Liver (tissue), 9 donors: ENCODE measurements around the gene DIP2B. TPM values are rescaled to one million over a fixed set of nuclear protein-coding genes. Genes with fewer than 3 reads are reported as not detected.

Experiments
- DNase-seq: peaks from one replicate; pipeline ENCODE4 v3.0.0-alpha.2; 2017; ENCODE audit warnings: low spot score
- H3K27ac ChIP-seq, 2 donors: one replicate each; pipeline ENCODE4 v1.7.0; 2013; ENCODE audit warnings: inconsistent platforms in 2 of 2, low read length in 2 of 2, control low read depth in 1 of 2, low read depth in 1 of 2, mild to moderate bottlenecking in 1 of 2
- H3K27me3 ChIP-seq, 4 donors: one replicate each; pipeline versions ENCODE4 v1.6.1 to v1.7.0; 2013; ENCODE audit warnings: low read length in 3 of 4, inconsistent platforms in 1 of 4, mild to moderate bottlenecking in 1 of 4, moderate library complexity in 1 of 4; ENCODE audit not compliant: control insufficient read depth in 4 of 4, insufficient read depth in 4 of 4
- H3K36me3 ChIP-seq, 4 donors: one replicate each; pipeline versions ENCODE4 v1.6.1 to v1.7.0; 2013; ENCODE audit warnings: low read length in 3 of 4, mild to moderate bottlenecking in 3 of 4, low read depth in 1 of 4, moderate library complexity in 1 of 4; ENCODE audit not compliant: control insufficient read depth in 4 of 4, insufficient read depth in 3 of 4
- H3K4me1 ChIP-seq, 4 donors: one replicate each; pipeline versions ENCODE4 v1.6.1 to v1.7.0; 2013; ENCODE audit warnings: low read length in 3 of 4, mild to moderate bottlenecking in 3 of 4, moderate library complexity in 1 of 4; ENCODE audit not compliant: control insufficient read depth in 4 of 4, insufficient read depth in 4 of 4
- H3K4me3 ChIP-seq, 3 donors: one replicate each; pipeline versions ENCODE4 v1.6.1 to v1.7.0; 2013; ENCODE audit warnings: low read length in 3 of 3, control low read depth in 1 of 3, low read depth in 1 of 3, mild to moderate bottlenecking in 1 of 3
- H3K9ac ChIP-seq, 2 donors: one replicate each; pipeline ENCODE4 v1.7.0; 2013; ENCODE audit warnings: low read length in 2 of 2, mild to moderate bottlenecking in 2 of 2, moderate library complexity in 2 of 2, control low read depth in 1 of 2, low read depth in 1 of 2
- H3K9me3 ChIP-seq, 4 donors: one replicate each; pipeline versions ENCODE4 v1.6.1 to v1.7.0; 2013; ENCODE audit warnings: low read length in 3 of 4; ENCODE audit not compliant: control insufficient read depth in 4 of 4
- ATF3 ChIP-seq: IDR thresholded peaks from 2 replicates; pipeline ENCODE4 v1.6.1; 2016; ENCODE audit warnings: antibody characterized with exemption
- CTCF ChIP-seq: fragments of 150-350 bp; IDR thresholded peaks from 2 replicates; pipeline ENCODE4 v1.5.1; 2017; ENCODE audit warnings: improper control_type of control experiment, low read depth, low read length; ENCODE audit not compliant: missing input control
- EGR1 ChIP-seq, 2 donors: IDR thresholded peaks; 2 replicates each; pipeline ENCODE4 v1.6.1; 2016 to 2018; ENCODE audit warnings: antibody characterized with exemption in 2 of 2, low read depth in 2 of 2
- FOXA1 ChIP-seq: IDR thresholded peaks from 2 replicates; pipeline ENCODE4 v1.6.1; 2016; ENCODE audit warnings: antibody characterized with exemption
- JUND ChIP-seq, 2 donors: IDR thresholded peaks; 2 replicates each; pipeline ENCODE4 v1.6.1; 2016; ENCODE audit warnings: antibody characterized with exemption in 2 of 2
- MAX ChIP-seq: IDR thresholded peaks from 2 replicates; pipeline ENCODE4 v1.6.1; 2016; ENCODE audit warnings: antibody characterized with exemption
- NR2F2 ChIP-seq: IDR thresholded peaks from 2 replicates; pipeline ENCODE4 v1.6.1; 2016; ENCODE audit warnings: antibody characterized with exemption
- RAD21 ChIP-seq, 2 donors: IDR thresholded peaks; 2 replicates each; pipeline ENCODE4 v1.6.1; 2016; ENCODE audit warnings: antibody characterized with exemption in 2 of 2, mild to moderate bottlenecking in 2 of 2
- REST ChIP-seq: IDR thresholded peaks from 2 replicates; pipeline ENCODE4 v1.6.1; 2016; ENCODE audit warnings: antibody characterized with exemption, mild to moderate bottlenecking
- SP1 ChIP-seq: IDR thresholded peaks from 2 replicates; pipeline ENCODE4 v1.6.1; 2018; ENCODE audit warnings: antibody characterized with exemption, mild to moderate bottlenecking
- TAF1 ChIP-seq: conservative IDR thresholded peaks from 2 replicates; pipeline ENCODE4 v1.6.1; 2016; ENCODE audit warnings: antibody characterized with exemption, mild to moderate bottlenecking
- YY1 ChIP-seq: IDR thresholded peaks from 2 replicates; pipeline ENCODE4 v1.6.1; 2016; ENCODE audit warnings: antibody characterized with exemption, mild to moderate bottlenecking
- ZBTB33 ChIP-seq: IDR thresholded peaks from 2 replicates; pipeline ENCODE4 v1.6.1; 2016; ENCODE audit warnings: antibody characterized with exemption
- WGBS: extraction: QIAGEN DNeasy Blood & Tissue Kit; methylation state at CpG from one replicate; pipeline ENCODE4 v1.1.7; 2013; 5-methylcytosine and 5-hydroxymethylcytosine counted together
- polyA plus RNA-seq, 2 donors: library from polyadenylated mRNA; stranded (reverse) in 1 of 2; unstranded in 1 of 2; fragments of 200-250 nt in 1 of 2; fragments of >200 nt in 1 of 2; fragmentation: Nextera tagmentation in 1 of 2; extraction: Ambion mirVana in 1 of 2; gene quantifications; one replicate each; pipeline versions ENCODE4 v1.2.1 to v1.2.3, GENCODE V29; 2013 to 2015
- total RNA-seq, 2 donors: library from RNA; depleted of rRNA; stranded (reverse); fragments of >200 nt; gene quantifications; one replicate each; pipeline ENCODE4 v1.2.3, GENCODE V29; 2014
- donor health status: healthy.
- donor health status: healthy.
- donor health status: healthy.
- donor health status: healthy.
- donor health status: healthy.

DIP2B gene
- total and polyA plus RNA-seq, 4 donors: 4.8 to 30.7 (median 13.8) TPM

GRCh38 chr12:50739611-50740010 is 234.8 kb downstream of the DIP2B start:
- Histone ChIP-seq H3K9me3 (no peaks in the 10 kb centered on the region), H3K27ac (no peak overlapping the region), H3K27me3 (no peaks in the 10 kb centered on the region), H3K9ac (no peak overlapping the region), H3K4me3 (no peak overlapping the region), H3K36me3 (peaks cover 15 to 76% (median 71%) of the 10 kb centered on the region in 4 donors), H3K4me1 (no peaks in the 10 kb centered on the region)
- 97% methylated on average over 7 of the region's 7 CpGs for WGBS
- no peak for DNase-seq
- TF ChIP-seq RAD21 (IDR thresholded peaks at IDR 0.05) (no peak), REST (no peak)

GRCh38 chr12:50740307-50740706 is 235.5 kb downstream of the DIP2B start:
- H3K4me3 ChIP-seq: no peak overlapping the region
- no peak for DNase-seq
- TF ChIP-seq ZBTB33 (no peak), EGR1 (IDR thresholded peaks at IDR 0.05; ENCODE audit: low read depth in 2 of 2) (no peak), SP1 (no peak), NR2F2 (no peak), YY1 (no peak), MAX (no peak), CTCF (no peak), JUND (IDR thresholded peaks at IDR 0.05) (no peak), REST (no peak), TAF1 (no peak), ATF3 (no peak), RAD21 (IDR thresholded peaks at IDR 0.05) (no peak), FOXA1 (no peak)
- peaks cover 0 to 2% (median 0%) of the 10 kb centered on the region in 4 donors for H3K4me1 ChIP-seq
- no peak overlapping the region for H3K27ac ChIP-seq
- H3K36me3 ChIP-seq: peaks cover 16 to 83% (median 72%) of the 10 kb centered on the region in 4 donors
- no peaks in the 10 kb centered on the region for H3K27me3 ChIP-seq
- no peaks in the 10 kb centered on the region for H3K9me3 ChIP-seq
- WGBS: 91% methylated on average over 2 of the region's 2 CpGs
- H3K9ac ChIP-seq: no peak overlapping the region
